Activated T-cell treated with anti-CD3 and anti-CD28 coated beads for 24 hours (primary cell): ENCODE data around the gene CACNA2D4.

Source experiments
- DNase-seq: peaks from one replicate; pipeline ENCODE4 v3.0.0-alpha.2; 2020; ENCODE audit warnings: low read depth

Gene CACNA2D4

GRCh38 chr12:1886396-1887008 is 31.9 kb downstream of the CACNA2D4 start:
- DNase-seq, result no peak

GRCh38 chr12:1885599-1886245 is 32.7 kb downstream of the CACNA2D4 start:
- DNase-seq, result no peak

- no peak for DNase-seq
Observed at GRCh38 chr12:1885082-1885596, 33.3 kb downstream of the CACNA2D4 start.

GRCh38 chr12:1884651-1885050 is 33.8 kb downstream of the CACNA2D4 start:
- no peak for DNase-seq

GRCh38 chr12:1883513-1883912 is 34.9 kb downstream of the CACNA2D4 start:
- DNase-seq, result no peak

- DNase-seq, result no peak
Observed at GRCh38 chr12:1882850-1883470, 35.5 kb downstream of the CACNA2D4 start.

GRCh38 chr12:1882405-1882804 is 36.0 kb downstream of the CACNA2D4 start:
- DNase-seq, result no peak

GRCh38 chr12:1881936-1882335 is 36.5 kb downstream of the CACNA2D4 start:
- DNase-seq, result no peak

GRCh38 chr12:1881301-1881700 is 37.2 kb downstream of the CACNA2D4 start:
- no peak for DNase-seq

GRCh38 chr12:1880876-1881275 is 37.6 kb downstream of the CACNA2D4 start:
- no peak for DNase-seq

- DNase-seq, result no peak
Observed at GRCh38 chr12:1880153-1880845, 38.2 kb downstream of the CACNA2D4 start.

- no peak for DNase-seq
Observed at GRCh38 chr12:1879633-1880032, 38.8 kb downstream of the CACNA2D4 start.

- DNase-seq, result no peak
Observed at GRCh38 chr12:1878695-1879094, 39.8 kb downstream of the CACNA2D4 start.

GRCh38 chr12:1878214-1878613 is 40.2 kb downstream of the CACNA2D4 start:
- DNase-seq, result no peak

GRCh38 chr12:1877169-1877878 is 41.1 kb downstream of the CACNA2D4 start:
- no peak for DNase-seq

GRCh38 chr12:1876086-1876485 is 42.4 kb downstream of the CACNA2D4 start:
- no peak for DNase-seq

- DNase-seq, result no peak
Observed at GRCh38 chr12:1875608-1876007, 42.8 kb downstream of the CACNA2D4 start.

GRCh38 chr12:1873531-1874510 is 44.6 kb downstream of the CACNA2D4 start:
- DNase-seq, result no peak

- DNase-seq, result no peak
Observed at GRCh38 chr12:1872448-1872847, 46.0 kb downstream of the CACNA2D4 start.

- DNase-seq, result no peak
Observed at GRCh38 chr12:1872001-1872400, 46.5 kb downstream of the CACNA2D4 start.
